Embryonic facial prominence (tissue), 1 donor: ENCODE data around the gene POGLUT2.

Source experiments
- DNase-seq: peaks from one replicate; pipeline ENCODE4 v3.0.0-alpha.2; 2016; ENCODE audit errors: extremely low spot score

POGLUT2 gene

GRCh38 chr13:102769679-102770078, 29.1 kb downstream of the POGLUT2 start:
- no peak for DNase-seq

GRCh38 chr13:102768909-102769308, 29.9 kb downstream of the POGLUT2 start:
- DNase-seq, result no peak

- DNase-seq, result no peak
Measured at GRCh38 chr13:102763741-102764140, 35.0 kb downstream of the POGLUT2 start.

GRCh38 chr13:102761071-102761470, 37.7 kb downstream of the POGLUT2 start:
- DNase-seq, result no peak

- DNase-seq, result no peak
Measured at GRCh38 chr13:102758842-102759241, 39.9 kb downstream of the POGLUT2 start.

GRCh38 chr13:102757006-102757405, 41.8 kb downstream of the POGLUT2 start:
- DNase-seq, result no peak

- DNase-seq, result no peak
Measured at GRCh38 chr13:102751886-102752285, 46.9 kb downstream of the POGLUT2 start.

- no peak for DNase-seq
Measured at GRCh38 chr13:102742506-102742905, 56.3 kb downstream of the POGLUT2 start.

GRCh38 chr13:102742101-102742500, 56.7 kb downstream of the POGLUT2 start:
- no peak for DNase-seq
